HepG2 (cell line): Measurements from ENCODE around the gene AMER3. TPM values are rescaled to one million over a fixed set of nuclear protein-coding genes. Genes with fewer than 3 reads are reported as not detected.

Experiments used
- ATAC-seq: fragments of 200-7000 bp; cut with Tn5 transposase; 3 replicates; pipeline ENCODE4 v1.9.1; 2020; ENCODE audit warnings: mild to moderate bottlenecking, moderate library complexity
- BruUV-seq: library from RNA; stranded (reverse); fragments of 400-500 nt; replicated peaks from 2 replicates; lab custom pipeline; 2021; lab: Mats Ljungman, UMichigan
- CTCF ChIA-PET: fragments of 300-600 bp; formaldehyde crosslinking; extraction: SDS; loops from one replicate; lab custom pipeline; 2021; ENCODE audit warnings: low total read pairs, inconsistent platforms, low intra/inter-chr PET ratio; lab: Yijun Ruan, JAX
- POLR2A ChIA-PET: fragments of 350-600 bp; sonication (Branson Sonifier 250); formaldehyde crosslinking; loops from one replicate; lab custom pipeline; 2020; ENCODE audit warnings: antibody characterized with exemption, inconsistent platforms; lab: Yijun Ruan, JAX
- DNase-seq: peaks from one replicate; pipeline ENCODE4 v3.0.0-alpha.2; 2015; ENCODE audit warnings: low spot score
- FAIRE-seq: peaks from 3 replicates; lab custom pipeline; 2011; peaks lifted over from hg19 to GRCh38; lab: Jason Lieb, UNC
- H2AFZ ChIP-seq: one replicate; pipeline ENCODE4 v1.6.1; 2011; ENCODE audit warnings: low read length, inconsistent platforms
- H3K27ac ChIP-seq: fragments of 300-600 bp; 3 replicates; pipeline ENCODE4 v1.8.0; 2011; ENCODE audit warnings: mixed run types, mild to moderate bottlenecking, mixed read lengths, low read length, inconsistent platforms; ENCODE audit not compliant: insufficient read depth; ENCODE audit errors: extremely low read length
- H3K27me3 ChIP-seq, 2 experiments: fragments of 200-600 bp in 1 of 2; 2 replicates in 1 of 2; 3 replicates in 1 of 2; pipeline versions ENCODE4 v1.6.0 to v1.8.0; 2011; ENCODE audit warnings: low read length in 2 of 2, mild to moderate bottlenecking in 2 of 2, moderate library complexity in 2 of 2, inconsistent platforms in 1 of 2; ENCODE audit not compliant: insufficient read depth in 2 of 2, control insufficient read depth in 1 of 2
- H3K36me3 ChIP-seq, 2 experiments: fragments of 200-600 bp in 1 of 2; replicated peaks in 1 of 2; 2 replicates in 1 of 2; 3 replicates in 1 of 2; pipeline versions ENCODE4 v1.5.1 to v1.8.0; 2011; ENCODE audit warnings: low read length in 2 of 2, inconsistent platforms in 1 of 2; ENCODE audit not compliant: insufficient read depth in 2 of 2, control insufficient read depth in 1 of 2
- H3K4me1 ChIP-seq: 2 replicates; pipeline ENCODE4 v1.5.1; 2012; ENCODE audit warnings: low read length, inconsistent platforms; ENCODE audit not compliant: insufficient read depth
- H3K4me2 ChIP-seq: 2 replicates; pipeline ENCODE4 v1.6.0; 2011; ENCODE audit warnings: low read depth, low read length, inconsistent platforms
- H3K4me3 ChIP-seq, 3 experiments: fragments of 200-600 bp in 1 of 3; sonication (generic), shearing (Covaris generic) in 1 of 3; replicated peaks in 1 of 3; 2 replicates each; pipeline ENCODE4 v1.5.1; 2011 to 2016; ENCODE audit warnings: low read length in 3 of 3, inconsistent platforms in 2 of 3, low read depth in 2 of 3, mild to moderate bottlenecking in 2 of 3, control low read depth in 1 of 3, mixed read lengths in 1 of 3; ENCODE audit not compliant: insufficient read depth in 1 of 3
- H3K79me2 ChIP-seq: one replicate; pipeline ENCODE4 v1.6.1; 2011; ENCODE audit warnings: low read length, inconsistent platforms; ENCODE audit not compliant: insufficient read depth
- H3K9ac ChIP-seq: 2 replicates; pipeline ENCODE4 v1.6.0; 2011; ENCODE audit warnings: mild to moderate bottlenecking, low read depth, low read length, inconsistent platforms; ENCODE audit not compliant: insufficient read depth
- H3K9me3 ChIP-seq: 2 replicates; pipeline ENCODE4 v1.5.1; 2012; ENCODE audit warnings: mild to moderate bottlenecking, low read length
- H4K20me1 ChIP-seq: 2 replicates; pipeline ENCODE4 v1.6.0; 2011; ENCODE audit warnings: inconsistent platforms, mild to moderate bottlenecking, low read length, moderate library complexity; ENCODE audit not compliant: insufficient read depth
- AHR ChIP-seq: IDR thresholded peaks from 2 replicates; pipeline ENCODE4 v1.6.1; 2018; ENCODE audit warnings: missing genetic modification reagents, missing compliant biosample characterization
- MTF2 ChIP-seq: sonication (generic); formaldehyde crosslinking; IDR thresholded peaks from 2 replicates; pipeline ENCODE4 v1.5.0; 2020; ENCODE audit warnings: missing genetic modification reagents, borderline replicate concordance
- NFKBIZ ChIP-seq: IDR thresholded peaks from 2 replicates; pipeline ENCODE4 v1.6.1; 2018; ENCODE audit warnings: missing genetic modification reagents, missing compliant biosample characterization
- WGBS: methylation state at CpG from one replicate; pipeline ENCODE4 v1.1.6; 2017; ENCODE audit warnings: low lambda C conversion rate; 5-methylcytosine and 5-hydroxymethylcytosine counted together
- in situ Hi-C: cut with HindIII; loops from 2 replicates; pipeline ENCODE4 v1.10.0; 2017; ENCODE audit warnings: low pct_unique_long_range_greater_than_20kb; ENCODE audit not compliant: extremely low pct_ligation_motif_present
- intact Hi-C: fragments of 100-400 bp; cut with micrococcal nuclease; formaldehyde crosslinking; loops from one replicate; pipeline ENCODE4 v1.10.0; 2022; ENCODE audit not compliant: unreplicated experiment
- polyA plus RNA-seq, 8 experiments: library from polyadenylated mRNA; depleted of rRNA in 3 of 8; stranded (reverse) in 7 of 8; unstranded in 1 of 8; fragments of >200 nt; fragmentation: Illumina TruSeq in 4 of 8; extraction: Trizol in 4 of 8; gene quantifications; 2 replicates each; pipeline versions ENCODE4 v1.2.1 to v1.2.3, GENCODE V29; 2011 to 2016; ENCODE audit warnings: low read depth in 4 of 8, missing spikeins in 1 of 8, mixed read lengths in 1 of 8; ENCODE audit not compliant: insufficient read depth in 1 of 8
- total RNA-seq, 5 experiments: library from RNA; depleted of rRNA; stranded (reverse); fragments of >200 nt; fragmentation: Illumina TruSeq; extraction: Trizol; gene quantifications; 2 replicates each; pipeline ENCODE4 v1.2.3, GENCODE V29; 2016; ENCODE audit warnings: low read depth in 1 of 5
- TF ChIP-seq, protein P1 (sequence below): sonication (generic); formaldehyde crosslinking; IDR thresholded peaks from 2 replicates; pipeline ENCODE4 v1.5.0; 2020; ENCODE audit warnings: mild to moderate bottlenecking, missing genetic modification reagents
- TF ChIP-seq, protein P2 (sequence below), 2 experiments: fragments of 450-650 bp in 1 of 2; sonication (generic) in 1 of 2; formaldehyde crosslinking; IDR thresholded peaks; 2 replicates each; pipeline versions ENCODE4 v1.5.0 to v1.8.0; 2020 to 2022; ENCODE audit warnings: mild to moderate bottlenecking in 1 of 2, missing genetic modification reagents in 1 of 2
- TF ChIP-seq, protein P3 (sequence below): sonication (generic); formaldehyde crosslinking; IDR thresholded peaks from 2 replicates; pipeline ENCODE4 v1.5.1; 2020; ENCODE audit warnings: mild to moderate bottlenecking, missing genetic modification reagents, borderline replicate concordance
- TF ChIP-seq, protein P4 (sequence below): sonication (generic); formaldehyde crosslinking; IDR thresholded peaks from 2 replicates; pipeline ENCODE4 v1.8.0; 2022; ENCODE audit warnings: mild to moderate bottlenecking, missing genetic modification reagents, borderline replicate concordance

AMER3 gene
- total and polyA plus RNA-seq, 2 of the 13 experiments (the other 11 are each of a cell fraction or from before 2014, with no cell fraction given): not detected

DNA sequence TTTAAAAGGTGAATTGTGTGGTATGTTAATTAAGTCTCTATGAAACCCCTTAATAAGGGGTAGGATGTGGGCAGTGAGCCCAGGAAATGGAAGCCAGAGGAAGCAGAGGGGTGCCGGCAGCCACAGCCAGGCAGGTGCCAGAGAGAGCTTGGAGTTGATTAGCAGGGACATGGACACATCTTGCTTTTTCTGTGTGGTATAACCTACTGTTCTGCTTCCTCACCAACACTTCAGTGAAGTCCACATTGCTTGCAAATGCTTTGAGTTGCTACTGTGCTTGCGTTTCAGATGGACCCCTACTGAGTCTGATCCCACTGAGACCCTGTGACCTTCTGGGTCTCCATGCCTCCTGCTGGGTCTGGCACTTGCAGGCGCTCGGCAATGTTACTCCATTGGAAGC, 51.0 kb downstream of the AMER3 start:
- in situ Hi-C loops: no loop called here
- BruUV-seq: no TSS peak
- no peak overlapping the region for H3K27ac ChIP-seq
- ChIA-PET CTCF (no interaction called here), POLR2A (no interaction called here)
- no peaks in the 10 kb centered on the region for H3K4me1 ChIP-seq
- intact Hi-C loops: no loop called here
- H3K9me3 ChIP-seq: no peaks in the 10 kb centered on the region
- H3K36me3 ChIP-seq: no peaks in the 10 kb centered on the region
- H2AFZ ChIP-seq: no peak overlapping the region
- no peak overlapping the region for H3K4me3 ChIP-seq
- DNase-seq (no peak), ATAC-seq (no peak), FAIRE-seq (no peak)
- no peak overlapping the region for H3K4me2 ChIP-seq
- H3K9ac ChIP-seq: no peak overlapping the region
- peaks cover 2 to 15% of the 10 kb centered on the region in 2 experiments; a peak in 4 of 5 replicates for H3K27me3 ChIP-seq
- no peaks in the 10 kb centered on the region for H3K79me2 ChIP-seq
- WGBS: 30% methylated on average over 4 of the region's 4 CpGs
- H4K20me1 ChIP-seq: no peaks in the 10 kb centered on the region
- TF ChIP-seq, protein P1, sequence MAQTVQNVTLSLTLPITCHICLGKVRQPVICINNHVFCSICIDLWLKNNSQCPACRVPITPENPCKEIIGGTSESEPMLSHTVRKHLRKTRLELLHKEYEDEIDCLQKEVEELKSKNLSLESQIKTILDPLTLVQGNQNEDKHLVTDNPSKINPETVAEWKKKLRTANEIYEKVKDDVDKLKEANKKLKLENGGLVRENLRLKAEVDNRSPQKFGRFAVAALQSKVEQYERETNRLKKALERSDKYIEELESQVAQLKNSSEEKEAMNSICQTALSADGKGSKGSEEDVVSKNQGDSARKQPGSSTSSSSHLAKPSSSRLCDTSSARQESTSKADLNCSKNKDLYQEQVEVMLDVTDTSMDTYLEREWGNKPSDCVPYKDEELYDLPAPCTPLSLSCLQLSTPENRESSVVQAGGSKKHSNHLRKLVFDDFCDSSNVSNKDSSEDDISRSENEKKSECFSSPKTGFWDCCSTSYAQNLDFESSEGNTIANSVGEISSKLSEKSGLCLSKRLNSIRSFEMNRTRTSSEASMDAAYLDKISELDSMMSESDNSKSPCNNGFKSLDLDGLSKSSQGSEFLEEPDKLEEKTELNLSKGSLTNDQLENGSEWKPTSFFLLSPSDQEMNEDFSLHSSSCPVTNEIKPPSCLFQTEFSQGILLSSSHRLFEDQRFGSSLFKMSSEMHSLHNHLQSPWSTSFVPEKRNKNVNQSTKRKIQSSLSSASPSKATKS (CRISPR knock-in tag): no peak
- TF ChIP-seq, protein P2, sequence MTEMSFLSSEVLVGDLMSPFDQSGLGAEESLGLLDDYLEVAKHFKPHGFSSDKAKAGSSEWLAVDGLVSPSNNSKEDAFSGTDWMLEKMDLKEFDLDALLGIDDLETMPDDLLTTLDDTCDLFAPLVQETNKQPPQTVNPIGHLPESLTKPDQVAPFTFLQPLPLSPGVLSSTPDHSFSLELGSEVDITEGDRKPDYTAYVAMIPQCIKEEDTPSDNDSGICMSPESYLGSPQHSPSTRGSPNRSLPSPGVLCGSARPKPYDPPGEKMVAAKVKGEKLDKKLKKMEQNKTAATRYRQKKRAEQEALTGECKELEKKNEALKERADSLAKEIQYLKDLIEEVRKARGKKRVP (CRISPR knock-in tag; IDR thresholded peaks at IDR 0.05): no peak
- TF ChIP-seq, protein P3, sequence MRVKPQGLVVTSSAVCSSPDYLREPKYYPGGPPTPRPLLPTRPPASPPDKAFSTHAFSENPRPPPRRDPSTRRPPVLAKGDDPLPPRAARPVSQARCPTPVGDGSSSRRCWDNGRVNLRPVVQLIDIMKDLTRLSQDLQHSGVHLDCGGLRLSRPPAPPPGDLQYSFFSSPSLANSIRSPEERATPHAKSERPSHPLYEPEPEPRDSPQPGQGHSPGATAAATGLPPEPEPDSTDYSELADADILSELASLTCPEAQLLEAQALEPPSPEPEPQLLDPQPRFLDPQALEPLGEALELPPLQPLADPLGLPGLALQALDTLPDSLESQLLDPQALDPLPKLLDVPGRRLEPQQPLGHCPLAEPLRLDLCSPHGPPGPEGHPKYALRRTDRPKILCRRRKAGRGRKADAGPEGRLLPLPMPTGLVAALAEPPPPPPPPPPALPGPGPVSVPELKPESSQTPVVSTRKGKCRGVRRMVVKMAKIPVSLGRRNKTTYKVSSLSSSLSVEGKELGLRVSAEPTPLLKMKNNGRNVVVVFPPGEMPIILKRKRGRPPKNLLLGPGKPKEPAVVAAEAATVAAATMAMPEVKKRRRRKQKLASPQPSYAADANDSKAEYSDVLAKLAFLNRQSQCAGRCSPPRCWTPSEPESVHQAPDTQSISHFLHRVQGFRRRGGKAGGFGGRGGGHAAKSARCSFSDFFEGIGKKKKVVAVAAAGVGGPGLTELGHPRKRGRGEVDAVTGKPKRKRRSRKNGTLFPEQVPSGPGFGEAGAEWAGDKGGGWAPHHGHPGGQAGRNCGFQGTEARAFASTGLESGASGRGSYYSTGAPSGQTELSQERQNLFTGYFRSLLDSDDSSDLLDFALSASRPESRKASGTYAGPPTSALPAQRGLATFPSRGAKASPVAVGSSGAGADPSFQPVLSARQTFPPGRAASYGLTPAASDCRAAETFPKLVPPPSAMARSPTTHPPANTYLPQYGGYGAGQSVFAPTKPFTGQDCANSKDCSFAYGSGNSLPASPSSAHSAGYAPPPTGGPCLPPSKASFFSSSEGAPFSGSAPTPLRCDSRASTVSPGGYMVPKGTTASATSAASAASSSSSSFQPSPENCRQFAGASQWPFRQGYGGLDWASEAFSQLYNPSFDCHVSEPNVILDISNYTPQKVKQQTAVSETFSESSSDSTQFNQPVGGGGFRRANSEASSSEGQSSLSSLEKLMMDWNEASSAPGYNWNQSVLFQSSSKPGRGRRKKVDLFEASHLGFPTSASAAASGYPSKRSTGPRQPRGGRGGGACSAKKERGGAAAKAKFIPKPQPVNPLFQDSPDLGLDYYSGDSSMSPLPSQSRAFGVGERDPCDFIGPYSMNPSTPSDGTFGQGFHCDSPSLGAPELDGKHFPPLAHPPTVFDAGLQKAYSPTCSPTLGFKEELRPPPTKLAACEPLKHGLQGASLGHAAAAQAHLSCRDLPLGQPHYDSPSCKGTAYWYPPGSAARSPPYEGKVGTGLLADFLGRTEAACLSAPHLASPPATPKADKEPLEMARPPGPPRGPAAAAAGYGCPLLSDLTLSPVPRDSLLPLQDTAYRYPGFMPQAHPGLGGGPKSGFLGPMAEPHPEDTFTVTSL (CRISPR knock-in tag): no peak
- TF ChIP-seq AHR (CRISPR knock-in tag): no peak
- no peak for TF ChIP-seq MTF2
- TF ChIP-seq NFKBIZ (CRISPR knock-in tag): no peak
- TF ChIP-seq, protein P4, sequence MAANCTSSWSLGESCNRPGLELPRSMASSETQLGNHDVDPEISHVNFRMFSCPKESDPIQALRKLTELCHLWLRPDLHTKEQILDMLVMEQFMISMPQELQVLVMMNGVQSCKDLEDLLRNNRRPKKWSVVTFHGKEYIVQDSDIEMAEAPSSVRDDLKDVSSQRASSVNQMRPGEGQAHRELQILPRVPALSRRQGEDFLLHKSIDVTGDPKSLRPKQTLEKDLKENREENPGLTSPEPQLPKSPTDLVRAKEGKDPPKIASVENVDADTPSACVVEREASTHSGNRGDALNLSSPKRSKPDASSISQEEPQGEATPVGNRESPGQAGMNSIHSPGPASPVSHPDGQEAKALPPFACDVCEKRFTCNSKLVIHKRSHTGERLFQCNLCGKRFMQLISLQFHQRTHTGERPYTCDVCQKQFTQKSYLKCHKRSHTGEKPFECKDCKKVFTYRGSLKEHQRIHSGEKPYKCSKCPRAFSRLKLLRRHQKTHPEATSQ (CRISPR knock-in tag): no peak
